IPS-15b (cell line): ENCODE measurements around the gene ASTN2.

ENCODE experiments used
- H3K27me3 ChIP-seq: one replicate; pipeline ENCODE4 v1.6.1; 2013; ENCODE audit warnings: low read length; ENCODE audit not compliant: control insufficient read depth, insufficient read depth
- H3K36me3 ChIP-seq: one replicate; pipeline ENCODE4 v1.6.1; 2013; ENCODE audit warnings: low read length; ENCODE audit not compliant: control insufficient read depth, insufficient read depth
- H3K4me1 ChIP-seq: one replicate; pipeline ENCODE4 v1.6.1; 2013; ENCODE audit warnings: mild to moderate bottlenecking, low read length; ENCODE audit not compliant: control insufficient read depth, insufficient read depth
- H3K4me3 ChIP-seq: one replicate; pipeline ENCODE4 v1.5.1; 2013; ENCODE audit warnings: low read depth, low read length
- H3K9ac ChIP-seq: one replicate; pipeline ENCODE4 v1.6.1; 2013; ENCODE audit warnings: low read depth, mild to moderate bottlenecking, low read length
- H3K9me3 ChIP-seq: one replicate; pipeline ENCODE4 v1.6.1; 2013; ENCODE audit warnings: mild to moderate bottlenecking, low read length; ENCODE audit not compliant: control insufficient read depth, insufficient read depth

ASTN2 gene

DNA sequence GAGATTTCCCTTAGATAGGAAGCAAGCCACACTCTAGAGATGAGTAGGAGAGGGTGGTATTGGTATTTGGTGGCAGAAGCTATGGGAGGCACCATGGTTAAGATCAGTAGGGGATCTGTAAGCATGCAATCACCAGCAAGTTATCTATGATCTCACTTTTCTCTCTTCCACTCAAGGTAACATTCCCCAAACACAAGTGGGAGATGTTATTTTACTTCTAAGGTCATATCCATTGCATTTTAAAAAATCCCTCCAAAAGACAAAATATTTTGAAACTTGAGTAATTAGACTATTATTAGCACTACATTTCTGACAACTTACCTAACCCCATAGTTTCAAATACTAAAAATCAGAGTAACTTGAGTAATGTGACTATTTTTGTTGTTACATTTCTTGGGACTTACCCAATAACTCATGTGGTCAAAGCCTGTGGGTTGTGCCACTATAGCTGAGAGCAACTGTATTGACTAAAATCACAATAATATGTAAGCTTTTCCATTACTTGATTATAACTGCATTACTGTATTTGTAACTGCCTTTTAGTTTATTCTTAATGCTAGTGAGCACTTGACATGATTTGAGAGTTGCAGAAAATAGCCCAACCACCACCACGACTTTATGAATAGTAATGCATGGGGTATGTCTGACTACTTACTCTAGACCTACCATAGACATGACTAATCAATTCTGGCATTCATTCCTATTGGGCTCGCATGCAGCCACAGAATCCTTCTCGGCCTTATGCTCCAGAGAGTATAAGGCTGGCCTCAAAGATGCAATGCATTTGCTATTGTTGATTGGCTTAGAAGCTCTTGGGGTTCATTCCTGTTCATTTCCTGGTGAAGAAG is 463.0 kb downstream of the ASTN2 start:
- no peaks in the 10 kb centered on the region for H3K27me3 ChIP-seq
- no peaks in the 10 kb centered on the region for H3K36me3 ChIP-seq
- H3K9ac ChIP-seq = no peak overlapping the region
- no peaks in the 10 kb centered on the region for H3K9me3 ChIP-seq
- H3K4me3 ChIP-seq = no peak overlapping the region
- H3K4me1 ChIP-seq = peaks cover 9% of the 10 kb centered on the region

DNA sequence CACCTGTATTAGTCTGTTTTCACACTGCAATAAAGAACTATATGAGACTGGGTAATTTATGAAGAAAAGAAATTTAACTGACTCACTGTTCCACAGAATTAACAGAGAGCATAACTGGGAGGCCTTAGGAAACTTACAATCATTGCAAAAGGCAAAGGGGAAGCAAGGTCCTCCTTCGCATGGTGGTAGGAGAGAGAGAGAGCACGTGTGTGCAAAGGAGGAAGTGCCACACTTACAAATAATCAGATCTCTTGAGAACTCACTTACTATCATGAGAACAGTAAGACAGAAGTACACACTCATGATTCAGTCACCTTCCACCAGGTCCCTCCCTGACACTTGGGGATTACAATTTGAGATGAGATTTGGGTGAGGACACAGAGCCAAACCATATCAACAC is 469.0 kb downstream of the ASTN2 start:
- Histone ChIP-seq H3K9me3 (no peaks in the 10 kb centered on the region), H3K9ac (no peak overlapping the region), H3K4me3 (no peak overlapping the region), H3K36me3 (no peaks in the 10 kb centered on the region), H3K27me3 (no peaks in the 10 kb centered on the region), H3K4me1 (peaks cover 19% of the 10 kb centered on the region)

GRCh38 chr9:116944714-116945534 is 469.9 kb downstream of the ASTN2 start:
- Histone ChIP-seq H3K4me1 (peaks cover 19% of the 10 kb centered on the region), H3K4me3 (no peak overlapping the region), H3K36me3 (no peaks in the 10 kb centered on the region), H3K9me3 (no peaks in the 10 kb centered on the region), H3K9ac (no peak overlapping the region), H3K27me3 (no peaks in the 10 kb centered on the region)

GRCh38 chr9:116943970-116944369 is 470.9 kb downstream of the ASTN2 start:
- no peaks in the 10 kb centered on the region for H3K36me3 ChIP-seq
- H3K27me3 ChIP-seq = no peaks in the 10 kb centered on the region
- no peak overlapping the region for H3K4me3 ChIP-seq
- peaks cover 19% of the 10 kb centered on the region for H3K4me1 ChIP-seq
- H3K9me3 ChIP-seq = no peaks in the 10 kb centered on the region
- no peak overlapping the region for H3K9ac ChIP-seq

DNA sequence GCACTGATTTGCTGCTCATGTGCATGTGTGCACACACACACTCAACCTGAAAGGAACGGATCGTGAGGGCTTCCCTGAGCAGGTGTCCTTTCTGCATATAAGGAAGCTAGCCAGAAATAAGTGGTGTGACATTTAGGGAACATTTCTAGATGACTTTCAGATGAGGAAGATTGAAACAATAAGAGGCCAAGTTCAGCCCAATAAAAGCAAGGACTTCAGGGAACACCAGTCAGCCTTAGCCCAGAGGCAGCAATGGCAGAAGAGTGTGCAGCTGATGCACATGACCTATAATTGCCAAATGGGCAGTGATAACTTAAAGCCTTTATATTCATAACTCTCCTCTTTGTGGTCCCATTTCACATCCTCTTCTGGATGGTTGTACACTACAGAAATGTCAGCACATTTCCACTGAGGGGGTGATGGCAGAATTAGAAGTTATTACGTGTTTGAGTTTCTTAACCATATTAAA is 472.2 kb downstream of the ASTN2 start:
- Histone ChIP-seq H3K9me3 (no peaks in the 10 kb centered on the region), H3K4me3 (no peak overlapping the region), H3K4me1 (peaks cover 18% of the 10 kb centered on the region)

DNA sequence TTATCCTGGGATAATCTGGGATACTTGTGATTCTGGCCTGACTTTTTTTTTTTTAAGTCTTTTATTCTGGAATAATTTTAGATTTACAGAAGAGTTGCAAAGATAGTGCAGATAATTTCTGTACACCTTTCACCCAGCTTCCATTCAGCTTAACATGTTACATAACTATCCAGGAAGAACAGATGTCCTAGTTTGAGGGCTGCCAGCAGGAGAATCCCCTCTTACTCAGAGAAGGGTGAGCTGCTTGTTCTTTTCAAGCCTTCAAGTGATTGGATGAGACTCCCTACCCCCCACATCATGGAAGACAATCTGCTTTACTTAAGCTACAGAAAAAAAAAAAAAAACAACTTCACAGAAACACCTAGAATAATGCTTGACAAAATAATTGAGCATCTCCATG is 473.6 kb downstream of the ASTN2 start:
- H3K4me3 ChIP-seq = no peak overlapping the region
- peaks cover 6% of the 10 kb centered on the region for H3K4me1 ChIP-seq
- H3K9me3 ChIP-seq = no peaks in the 10 kb centered on the region
- H3K36me3 ChIP-seq = no peaks in the 10 kb centered on the region
- H3K9ac ChIP-seq = no peak overlapping the region
- no peaks in the 10 kb centered on the region for H3K27me3 ChIP-seq

More for the DNA sequence above, 472.2 kb downstream of the ASTN2 start:
- Histone ChIP-seq H3K27me3 (no peaks in the 10 kb centered on the region), H3K9ac (no peak overlapping the region), H3K36me3 (no peaks in the 10 kb centered on the region)

DNA sequence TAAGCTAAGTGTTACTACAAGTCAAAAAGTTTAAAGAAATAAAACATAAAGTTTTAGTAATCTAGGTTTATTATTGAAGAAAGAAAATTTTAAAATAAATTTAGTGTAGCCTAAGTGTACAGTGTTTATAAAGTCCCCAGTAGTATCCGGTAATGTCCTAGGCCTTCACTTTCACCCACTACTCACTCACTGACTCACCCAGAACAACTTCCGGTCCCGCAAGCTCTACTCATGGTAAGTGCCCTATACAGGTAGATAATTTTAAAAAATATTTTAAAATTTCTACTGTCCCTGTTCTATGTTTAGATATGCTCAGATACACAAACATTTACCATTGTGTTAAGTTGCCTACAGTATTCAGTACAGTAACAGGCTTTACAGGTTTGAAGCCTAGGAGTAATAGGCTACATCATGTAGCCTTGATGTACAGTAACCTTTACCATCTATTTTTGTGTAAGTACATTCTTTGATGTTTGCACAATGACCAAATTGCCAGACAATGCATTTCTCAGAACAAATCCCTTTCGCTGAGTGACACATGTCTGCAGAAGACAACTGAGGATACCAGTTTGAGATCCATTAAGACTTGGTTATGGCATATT is 474.1 kb downstream of the ASTN2 start:
- Histone ChIP-seq H3K36me3 (no peaks in the 10 kb centered on the region), H3K4me1 (peaks cover 6% of the 10 kb centered on the region), H3K9ac (no peak overlapping the region), H3K9me3 (no peaks in the 10 kb centered on the region), H3K4me3 (no peak overlapping the region), H3K27me3 (no peaks in the 10 kb centered on the region)

DNA sequence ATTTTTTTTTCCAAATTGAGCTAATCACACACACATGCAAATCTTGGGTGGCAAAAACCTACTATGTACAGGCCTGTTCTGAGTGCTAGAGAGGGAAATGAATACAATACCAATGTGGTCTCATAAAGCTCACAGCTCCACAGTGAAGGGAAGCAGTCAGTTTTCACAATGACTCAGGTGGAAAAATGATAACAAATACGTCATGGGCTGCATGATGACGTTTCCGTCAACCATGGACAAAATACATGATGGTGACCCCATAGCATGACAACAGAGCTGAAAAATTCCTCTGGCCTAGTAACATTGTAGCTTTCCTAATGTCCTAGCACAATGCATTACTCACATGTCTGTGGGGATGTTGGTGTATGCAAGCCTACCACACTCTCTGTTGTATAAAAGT is 475.2 kb downstream of the ASTN2 start:
- Histone ChIP-seq H3K4me1 (no peaks in the 10 kb centered on the region), H3K36me3 (no peaks in the 10 kb centered on the region), H3K4me3 (no peak overlapping the region)

GRCh38 chr9:116939161-116939560 is 475.7 kb downstream of the ASTN2 start:
- H3K9me3 ChIP-seq = no peaks in the 10 kb centered on the region
- H3K27me3 ChIP-seq = no peaks in the 10 kb centered on the region
- H3K4me1 ChIP-seq = no peaks in the 10 kb centered on the region
- no peak overlapping the region for H3K4me3 ChIP-seq
- no peaks in the 10 kb centered on the region for H3K36me3 ChIP-seq
- H3K9ac ChIP-seq = no peak overlapping the region

More for the DNA sequence above, 475.2 kb downstream of the ASTN2 start:
- Histone ChIP-seq H3K27me3 (no peaks in the 10 kb centered on the region), H3K9ac (no peak overlapping the region), H3K9me3 (no peaks in the 10 kb centered on the region)

- Histone ChIP-seq H3K4me1 (no peaks in the 10 kb centered on the region), H3K9me3 (no peaks in the 10 kb centered on the region), H3K4me3 (no peak overlapping the region), H3K9ac (no peak overlapping the region), H3K27me3 (no peaks in the 10 kb centered on the region), H3K36me3 (no peaks in the 10 kb centered on the region)
These were observed 477.5 kb downstream of the ASTN2 start for GRCh38 chr9:116937361-116937760.

DNA sequence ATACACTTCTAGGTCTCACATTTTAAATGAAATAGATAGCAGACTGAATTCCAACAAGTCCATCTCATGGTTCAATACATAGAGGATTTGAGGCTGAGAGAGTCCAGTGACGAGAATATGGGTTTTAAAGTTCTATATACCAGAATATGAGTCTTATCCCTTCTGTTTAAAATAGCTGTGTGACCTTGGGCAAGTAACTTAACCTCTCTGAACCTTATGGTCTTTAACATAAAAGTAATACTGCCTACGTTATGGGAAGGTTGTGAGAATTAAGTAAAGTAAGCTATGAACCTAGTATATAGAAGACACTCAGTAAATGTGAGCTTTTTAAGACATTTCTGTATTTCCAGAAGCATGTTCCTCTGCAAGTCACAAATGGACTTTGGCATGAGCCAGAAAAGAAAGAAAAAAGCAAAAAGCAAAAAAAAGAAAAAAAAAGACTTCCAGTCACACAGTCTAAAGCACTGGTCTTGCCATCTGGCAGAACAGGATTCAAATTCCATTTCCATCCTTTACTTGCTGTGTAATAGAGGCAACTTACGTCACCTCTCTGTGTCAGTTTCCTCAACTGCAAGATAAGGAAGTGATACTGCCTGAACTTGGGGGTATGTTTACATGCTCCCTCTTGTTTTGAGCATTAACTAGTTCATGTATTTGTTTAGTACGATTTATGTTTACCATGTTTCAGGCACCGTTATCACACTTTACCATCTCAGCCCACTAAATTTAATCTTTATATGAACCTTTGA is 479.5 kb downstream of the ASTN2 start:
- Histone ChIP-seq H3K4me3 (no peak overlapping the region), H3K36me3 (no peaks in the 10 kb centered on the region), H3K4me1 (no peaks in the 10 kb centered on the region), H3K27me3 (no peaks in the 10 kb centered on the region), H3K9ac (no peak overlapping the region), H3K9me3 (no peaks in the 10 kb centered on the region)
